Endothelial cell (in vitro differentiated cells): Measurements from ENCODE around the gene SLC35C1. TPM values are rescaled to one million over a fixed set of nuclear protein-coding genes. Genes with fewer than 3 reads are reported as not detected.

Experiments
- DNase-seq: peaks from one replicate; pipeline ENCODE4 v3.0.0; 2021; ENCODE audit warnings: low spot score
- H3K27ac Mint-ChIP-seq: one replicate; pipeline ENCODE4 v1.8.0; 2021; ENCODE audit warnings: mixed read lengths, inconsistent platforms; ENCODE audit not compliant: unreplicated experiment
- H3K27me3 Mint-ChIP-seq: one replicate; pipeline ENCODE4 v1.8.0; 2021; ENCODE audit warnings: mild to moderate bottlenecking, moderate library complexity, mixed read lengths, inconsistent platforms; ENCODE audit not compliant: unreplicated experiment
- H3K36me3 Mint-ChIP-seq: one replicate; pipeline ENCODE4 v1.8.0; 2021; ENCODE audit warnings: mild to moderate bottlenecking, low read depth, mixed read lengths, inconsistent platforms; ENCODE audit not compliant: unreplicated experiment
- H3K4me1 Mint-ChIP-seq: one replicate; pipeline ENCODE4 v1.8.0; 2021; ENCODE audit warnings: mild to moderate bottlenecking, mixed read lengths, inconsistent platforms; ENCODE audit not compliant: unreplicated experiment
- H3K4me3 Mint-ChIP-seq: one replicate; pipeline ENCODE4 v1.8.0; 2021; ENCODE audit warnings: mild to moderate bottlenecking, mixed read lengths, inconsistent platforms; ENCODE audit not compliant: unreplicated experiment
- H3K9me3 Mint-ChIP-seq: one replicate; pipeline ENCODE4 v1.8.0; 2021; ENCODE audit warnings: mixed read lengths, inconsistent platforms; ENCODE audit not compliant: unreplicated experiment
- long read RNA-seq: library from polyadenylated mRNA; unstranded; transcript quantifications from one replicate; pipeline ENCODE4 v2.0.0, GENCODE V29; 2020; ENCODE audit not compliant: unreplicated experiment
- total RNA-seq: library from RNA; stranded (reverse); fragmentation: NEBNext Ultra II Directional; extraction: Animal tissue kit (Norgen Biotek cat#: 25700); gene quantifications from one replicate; pipeline ENCODE4 v1.2.1, GENCODE V29; 2021; ENCODE audit not compliant: unreplicated experiment
- TF ChIP-seq, protein P1 (sequence below): fragments of 200-600 bp; sonication (generic); IDR thresholded peaks from one replicate; pipeline ENCODE4 v1.5.0; 2021; ENCODE audit warnings: antibody characterized with exemption; ENCODE audit not compliant: unreplicated experiment

SLC35C1 gene
- 13.9 TPM for total RNA-seq
- long read RNA-seq, full-length matches to known transcripts: 5 of 6 reads
- long read RNA-seq, partial matches to known transcripts: 1 of 6 reads
- long read RNA-seq, other reads (novel, unspliced or antisense): 0 of 6 reads

DNA sequence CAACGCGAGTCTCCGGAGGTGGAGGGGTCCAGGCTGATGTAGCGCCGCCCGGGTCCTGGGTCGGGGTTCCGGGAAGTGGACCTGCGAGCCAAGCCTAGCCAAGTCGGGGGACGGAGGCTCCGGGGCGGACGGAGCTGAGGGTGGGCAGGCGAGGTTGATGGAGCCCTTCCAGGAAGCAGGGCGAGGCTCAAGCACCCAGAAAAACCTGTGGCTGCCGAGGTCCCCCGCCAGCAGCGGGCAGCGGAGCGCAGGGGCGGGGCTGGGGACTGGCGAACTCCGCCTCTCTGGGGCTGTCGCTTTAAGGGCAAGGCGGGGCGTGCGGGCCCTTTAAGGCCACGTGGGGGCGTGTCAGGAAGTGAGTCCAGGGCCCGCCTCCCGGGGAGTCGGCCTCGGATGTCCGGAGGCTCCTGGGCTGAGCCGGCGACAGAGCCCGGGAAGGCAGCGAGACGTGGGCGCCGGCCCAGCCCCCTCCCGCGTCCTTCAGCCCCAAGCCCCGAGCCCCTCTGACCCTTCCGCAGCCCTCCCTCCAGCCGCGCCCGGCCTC lies at the start of gene SLC35C1:
Gene SLC35C1 (plus strand): TSS at position 389 of the 544 bp plus-strand sequence. CDS start 653 bp downstream, outside the sequence.
- H3K27me3 Mint-ChIP-seq: peaks cover 13% of the 10 kb centered on the region
- H3K4me3 Mint-ChIP-seq: peak within 1 kb of the TSS; percentile 94
- peaks cover 11% of the 10 kb centered on the region for H3K36me3 Mint-ChIP-seq
- TF ChIP-seq, protein P1, sequence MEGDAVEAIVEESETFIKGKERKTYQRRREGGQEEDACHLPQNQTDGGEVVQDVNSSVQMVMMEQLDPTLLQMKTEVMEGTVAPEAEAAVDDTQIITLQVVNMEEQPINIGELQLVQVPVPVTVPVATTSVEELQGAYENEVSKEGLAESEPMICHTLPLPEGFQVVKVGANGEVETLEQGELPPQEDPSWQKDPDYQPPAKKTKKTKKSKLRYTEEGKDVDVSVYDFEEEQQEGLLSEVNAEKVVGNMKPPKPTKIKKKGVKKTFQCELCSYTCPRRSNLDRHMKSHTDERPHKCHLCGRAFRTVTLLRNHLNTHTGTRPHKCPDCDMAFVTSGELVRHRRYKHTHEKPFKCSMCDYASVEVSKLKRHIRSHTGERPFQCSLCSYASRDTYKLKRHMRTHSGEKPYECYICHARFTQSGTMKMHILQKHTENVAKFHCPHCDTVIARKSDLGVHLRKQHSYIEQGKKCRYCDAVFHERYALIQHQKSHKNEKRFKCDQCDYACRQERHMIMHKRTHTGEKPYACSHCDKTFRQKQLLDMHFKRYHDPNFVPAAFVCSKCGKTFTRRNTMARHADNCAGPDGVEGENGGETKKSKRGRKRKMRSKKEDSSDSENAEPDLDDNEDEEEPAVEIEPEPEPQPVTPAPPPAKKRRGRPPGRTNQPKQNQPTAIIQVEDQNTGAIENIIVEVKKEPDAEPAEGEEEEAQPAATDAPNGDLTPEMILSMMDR: peak; percentile 58
- H3K4me1 Mint-ChIP-seq: peaks cover 24% of the 10 kb centered on the region
- H3K9me3 Mint-ChIP-seq: no peaks in the 10 kb centered on the region
- peak within 1 kb of the TSS; percentile 96 for H3K27ac Mint-ChIP-seq
- DNase-seq: peak; percentile 95

DNA sequence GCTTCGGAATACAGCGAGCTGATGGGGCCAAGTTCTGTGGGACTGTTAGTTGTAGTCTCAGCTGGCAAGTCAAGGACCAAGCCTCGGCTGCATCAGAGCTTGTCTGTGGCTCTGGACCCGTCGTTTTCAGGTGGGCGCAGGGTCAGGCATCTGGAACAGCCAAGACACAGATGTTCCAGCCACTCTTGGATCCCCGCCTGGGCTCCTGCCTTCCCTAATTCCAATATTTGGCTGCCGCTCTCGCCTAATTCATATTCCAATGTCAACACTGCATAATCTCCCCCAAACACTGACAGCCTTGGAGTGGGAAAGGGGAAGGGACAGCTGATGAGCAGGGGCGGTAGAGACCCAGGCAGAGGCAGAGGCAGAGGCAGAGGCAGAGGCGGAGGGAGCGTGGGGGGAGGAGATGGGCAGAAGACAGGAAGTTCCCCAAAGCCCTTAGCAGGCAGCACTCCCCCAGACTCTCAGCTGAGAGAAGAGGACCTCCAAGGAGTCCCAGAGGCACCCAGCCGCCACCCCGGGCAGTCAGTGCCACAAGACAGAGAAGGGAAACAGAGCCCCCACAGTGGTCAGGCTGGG lies 49.6 kb upstream of the SLC35C1 start:
- DNase-seq: no peak
- H3K4me1 Mint-ChIP-seq: peaks cover 6% of the 10 kb centered on the region
- TF ChIP-seq, protein P1: no peak
- peaks cover 4% of the 10 kb centered on the region for H3K27me3 Mint-ChIP-seq
- H3K9me3 Mint-ChIP-seq: no peaks in the 10 kb centered on the region
- H3K36me3 Mint-ChIP-seq: no peaks in the 10 kb centered on the region
- no peak overlapping the region for H3K4me3 Mint-ChIP-seq
- H3K27ac Mint-ChIP-seq: no peak overlapping the region

DNA sequence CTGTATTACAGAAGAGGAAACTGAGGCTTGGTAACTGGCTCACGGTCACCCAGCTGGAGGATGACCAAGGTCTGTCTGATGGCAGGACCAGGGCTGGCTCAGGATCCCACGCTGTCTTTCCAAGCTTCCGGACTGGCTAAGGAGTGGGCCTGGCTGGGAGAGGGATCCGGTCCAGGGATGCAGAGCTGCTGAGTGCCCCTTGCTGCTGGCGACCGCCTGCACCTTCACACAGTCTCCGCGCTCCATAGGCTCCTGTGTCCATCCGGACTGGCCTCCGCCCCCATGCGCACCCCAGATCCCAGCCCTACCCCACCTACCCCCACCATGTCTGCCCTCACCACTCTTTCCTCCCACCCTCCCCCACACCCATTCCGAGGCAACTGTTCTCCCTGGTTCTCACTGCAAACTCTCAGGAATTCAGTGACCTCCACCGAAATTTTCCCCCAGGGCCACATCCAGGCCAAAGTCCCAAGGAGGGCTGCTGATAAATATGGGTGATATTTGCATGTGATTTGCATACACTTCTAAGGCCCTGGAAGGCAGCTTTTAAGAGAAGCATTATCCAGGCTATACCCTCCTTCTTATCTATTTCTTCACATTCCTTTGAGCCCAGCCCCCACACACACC lies 48.5 kb upstream of the SLC35C1 start:
- H3K9me3 Mint-ChIP-seq: no peaks in the 10 kb centered on the region
- no peaks in the 10 kb centered on the region for H3K36me3 Mint-ChIP-seq
- TF ChIP-seq, protein P1: no peak
- H3K4me3 Mint-ChIP-seq: no peak overlapping the region
- no peak overlapping the region for H3K27ac Mint-ChIP-seq
- H3K27me3 Mint-ChIP-seq: peaks cover 2% of the 10 kb centered on the region
- peaks cover 6% of the 10 kb centered on the region for H3K4me1 Mint-ChIP-seq
- no peak for DNase-seq

DNA sequence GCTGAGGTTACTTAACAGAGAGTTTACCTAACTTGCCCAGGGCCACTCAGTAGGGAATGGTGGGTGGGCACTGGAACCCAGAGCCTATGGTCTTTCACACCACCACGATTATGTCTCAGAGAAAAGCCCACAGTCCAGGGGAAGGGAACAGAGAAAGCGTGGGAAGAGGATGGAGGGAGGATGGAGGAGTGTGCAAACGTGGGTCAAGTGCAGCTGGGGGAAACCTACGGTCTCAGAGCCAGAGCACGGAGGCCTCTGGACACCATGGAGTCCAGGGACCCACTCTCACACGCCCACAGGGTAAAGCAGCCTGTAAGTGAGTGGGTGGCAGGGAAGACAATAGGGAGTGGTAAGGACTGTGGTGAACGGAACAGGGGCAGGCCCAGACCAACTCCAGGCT lies 47.3 kb upstream of the SLC35C1 start:
- Mint-ChIP-seq H3K4me1 (peaks cover 6% of the 10 kb centered on the region), H3K4me3 (no peak overlapping the region), H3K9me3 (no peaks in the 10 kb centered on the region)

More for the DNA sequence above, 47.3 kb upstream of the SLC35C1 start:
- H3K36me3 Mint-ChIP-seq: no peaks in the 10 kb centered on the region
- H3K27ac Mint-ChIP-seq: no peak overlapping the region
- peaks cover 2% of the 10 kb centered on the region for H3K27me3 Mint-ChIP-seq
- no peak for DNase-seq
- TF ChIP-seq, protein P1: no peak
